ENCODE measurements around the gene ARHGAP32.

ARHGAP32 gene

GRCh38 chr11:129215506-129216245 is 23.6 kb upstream of the ARHGAP32 start:
- TF ChIP-seq FOXP2 (optimal IDR thresholded peaks at IDR 0.05; ENCODE audit: borderline replicate concordance, extremely low read depth, extremely low read length, insufficient read depth) (no peak), REST (IDR thresholded peaks at IDR 0.05; ENCODE audit: insufficient read depth in 1 of 2, low read depth in 2 of 2, low read length in 2 of 2) (no peak), TAF1 (IDR thresholded peaks at IDR 0.05; ENCODE audit: borderline replicate concordance, insufficient read depth, low read length) (no peak), POLR2AphosphoS5 (IDR thresholded peaks at IDR 0.05; ENCODE audit: low read depth, low read length) (no peak), SIN3A (IDR thresholded peaks at IDR 0.05; ENCODE audit: borderline replicate concordance, insufficient read depth, low read length) (no peak)

- TF ChIP-seq REST (IDR thresholded peaks at IDR 0.05; ENCODE audit: insufficient read depth in 1 of 2, low read depth in 2 of 2, low read length in 2 of 2): no peak
- TF ChIP-seq FOXP2 (optimal IDR thresholded peaks at IDR 0.05; ENCODE audit: borderline replicate concordance, extremely low read depth, extremely low read length, insufficient read depth): no peak
- TF ChIP-seq TAF1 (IDR thresholded peaks at IDR 0.05; ENCODE audit: borderline replicate concordance, insufficient read depth, low read length): no peak
- TF ChIP-seq POLR2AphosphoS5 (IDR thresholded peaks at IDR 0.05; ENCODE audit: low read depth, low read length): no peak
- no peak for TF ChIP-seq SIN3A (IDR thresholded peaks at IDR 0.05; ENCODE audit: borderline replicate concordance, insufficient read depth, low read length)
Observed at GRCh38 chr11:129214710-129215295, 22.7 kb upstream of the ARHGAP32 start.

GRCh38 chr11:129213261-129213660 is 21.1 kb upstream of the ARHGAP32 start:
- TF ChIP-seq FOXP2 (optimal IDR thresholded peaks at IDR 0.05; ENCODE audit: borderline replicate concordance, extremely low read depth, extremely low read length, insufficient read depth) (no peak), REST (IDR thresholded peaks at IDR 0.05; ENCODE audit: insufficient read depth in 1 of 2, low read depth in 2 of 2, low read length in 2 of 2) (no peak), TAF1 (IDR thresholded peaks at IDR 0.05; ENCODE audit: borderline replicate concordance, insufficient read depth, low read length) (no peak), POLR2AphosphoS5 (IDR thresholded peaks at IDR 0.05; ENCODE audit: low read depth, low read length) (no peak)

- no peak for TF ChIP-seq REST (IDR thresholded peaks at IDR 0.05; ENCODE audit: insufficient read depth in 1 of 2, low read depth in 2 of 2, low read length in 2 of 2)
- TF ChIP-seq FOXP2 (optimal IDR thresholded peaks at IDR 0.05; ENCODE audit: borderline replicate concordance, extremely low read depth, extremely low read length, insufficient read depth): no peak
Observed at GRCh38 chr11:129211397-129211796, 19.3 kb upstream of the ARHGAP32 start.

Measured in PFSK-1 (cell line).